ENCODE measurements around the gene GEMIN8. TPM values are rescaled to one million over a fixed set of nuclear protein-coding genes. Genes with fewer than 3 reads are reported as not detected.

GEMIN8 gene
- total RNA-seq, 1 donor from 2014 or later: 22.9 TPM

DNA sequence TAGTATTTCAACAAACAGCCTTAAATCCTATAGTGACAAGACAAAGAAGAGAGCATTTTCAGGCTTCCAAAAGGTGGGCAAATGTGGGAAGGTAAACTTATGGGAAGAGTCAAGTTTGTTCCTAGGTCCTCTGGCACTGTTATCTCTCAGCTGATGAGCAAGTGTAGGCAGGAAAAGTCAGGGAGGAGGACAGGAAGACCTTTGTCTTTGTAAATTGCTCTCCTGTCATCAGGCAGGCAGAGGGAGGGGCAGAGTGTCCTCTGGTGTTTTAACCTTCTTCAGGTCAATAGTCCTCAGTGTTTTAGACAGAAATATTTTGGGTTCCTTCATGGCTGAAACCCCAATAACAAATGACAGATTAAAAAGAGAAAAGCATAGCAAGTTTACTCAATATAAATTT, 13.5 kb upstream of the GEMIN8 start:
- H3K4me3 Mint-ChIP-seq (ENCODE audit: unreplicated experiment): no peak overlapping the region
- H3K4me1 Mint-ChIP-seq (ENCODE audit: unreplicated experiment): no peaks in the 10 kb centered on the region
- peaks cover 3% of the 10 kb centered on the region for H3K9me3 Mint-ChIP-seq (ENCODE audit: unreplicated experiment)
- H3K27me3 Mint-ChIP-seq (ENCODE audit: unreplicated experiment): peaks cover 22% of the 10 kb centered on the region
- TF ChIP-seq, protein P1, sequence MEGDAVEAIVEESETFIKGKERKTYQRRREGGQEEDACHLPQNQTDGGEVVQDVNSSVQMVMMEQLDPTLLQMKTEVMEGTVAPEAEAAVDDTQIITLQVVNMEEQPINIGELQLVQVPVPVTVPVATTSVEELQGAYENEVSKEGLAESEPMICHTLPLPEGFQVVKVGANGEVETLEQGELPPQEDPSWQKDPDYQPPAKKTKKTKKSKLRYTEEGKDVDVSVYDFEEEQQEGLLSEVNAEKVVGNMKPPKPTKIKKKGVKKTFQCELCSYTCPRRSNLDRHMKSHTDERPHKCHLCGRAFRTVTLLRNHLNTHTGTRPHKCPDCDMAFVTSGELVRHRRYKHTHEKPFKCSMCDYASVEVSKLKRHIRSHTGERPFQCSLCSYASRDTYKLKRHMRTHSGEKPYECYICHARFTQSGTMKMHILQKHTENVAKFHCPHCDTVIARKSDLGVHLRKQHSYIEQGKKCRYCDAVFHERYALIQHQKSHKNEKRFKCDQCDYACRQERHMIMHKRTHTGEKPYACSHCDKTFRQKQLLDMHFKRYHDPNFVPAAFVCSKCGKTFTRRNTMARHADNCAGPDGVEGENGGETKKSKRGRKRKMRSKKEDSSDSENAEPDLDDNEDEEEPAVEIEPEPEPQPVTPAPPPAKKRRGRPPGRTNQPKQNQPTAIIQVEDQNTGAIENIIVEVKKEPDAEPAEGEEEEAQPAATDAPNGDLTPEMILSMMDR (IDR thresholded peaks at IDR 0.05): no peak
- DNase-seq (ENCODE audit: extremely low spot score, unreplicated experiment): no peak
- no peak overlapping the region for H3K27ac Mint-ChIP-seq (ENCODE audit: unreplicated experiment)
- H3K36me3 Mint-ChIP-seq (ENCODE audit: unreplicated experiment): no peaks in the 10 kb centered on the region

DNA sequence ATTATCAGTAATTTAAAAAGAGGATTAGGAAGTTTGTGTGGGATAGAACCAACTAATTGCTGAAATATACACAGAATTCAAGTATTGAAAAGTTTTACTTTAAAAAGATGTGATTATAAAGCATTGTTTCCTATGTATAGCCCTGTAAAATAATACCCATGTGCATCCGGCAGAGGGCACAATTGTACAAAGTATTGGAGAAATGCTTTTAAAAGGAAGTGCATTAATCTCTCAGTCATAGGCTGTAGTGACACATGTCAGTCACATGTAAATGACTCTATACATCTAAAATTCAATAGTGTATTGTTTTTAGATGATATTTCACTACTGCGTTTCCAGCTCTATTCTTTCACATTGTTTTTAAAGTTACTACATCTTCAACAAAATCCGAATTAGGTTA, 9.7 kb upstream of the GEMIN8 start:
- Mint-ChIP-seq H3K36me3 (ENCODE audit: unreplicated experiment) (no peaks in the 10 kb centered on the region), H3K27me3 (ENCODE audit: unreplicated experiment) (peaks cover 36% of the 10 kb centered on the region), H3K9me3 (ENCODE audit: unreplicated experiment) (peaks cover 5% of the 10 kb centered on the region), H3K4me3 (ENCODE audit: unreplicated experiment) (no peak overlapping the region), H3K27ac (ENCODE audit: unreplicated experiment) (no peak overlapping the region), H3K4me1 (ENCODE audit: unreplicated experiment) (no peaks in the 10 kb centered on the region)
- no peak for DNase-seq (ENCODE audit: extremely low spot score, unreplicated experiment)
- TF ChIP-seq, protein P1 (IDR thresholded peaks at IDR 0.05): peak; percentile 76

DNA sequence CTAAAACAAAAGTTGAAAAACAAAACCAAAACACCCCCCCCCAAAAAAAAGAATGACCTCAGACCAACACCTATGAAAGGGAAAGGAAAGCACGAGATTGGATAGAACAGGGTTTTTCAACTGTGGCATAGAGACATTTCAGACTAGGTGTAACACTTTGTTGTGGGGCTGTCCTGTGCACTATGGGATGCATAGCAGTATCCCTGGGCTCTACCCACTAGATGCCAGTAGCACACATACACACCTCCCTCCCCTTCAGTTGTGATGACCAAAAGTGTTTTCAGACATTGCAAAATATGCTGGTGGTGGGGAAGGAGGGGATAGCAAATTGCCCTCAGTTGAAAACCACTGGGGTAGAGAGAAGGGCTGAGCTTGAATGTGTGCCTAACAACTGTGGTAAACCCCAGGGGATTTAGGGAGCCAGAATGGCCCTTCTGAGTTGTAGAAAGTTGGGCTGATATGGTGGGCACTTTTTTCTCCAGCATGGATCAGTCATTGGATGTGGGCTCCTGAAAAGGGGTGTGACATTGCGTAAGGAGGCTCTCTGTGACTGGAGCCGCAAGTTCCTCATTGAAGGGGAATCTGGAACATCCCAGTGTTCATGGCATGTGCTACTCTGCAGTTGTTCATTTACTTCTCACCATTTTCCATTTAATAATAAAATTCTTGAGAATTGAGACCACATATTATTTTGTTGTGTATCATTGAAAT, 8.8 kb upstream of the GEMIN8 start:
- H3K9me3 Mint-ChIP-seq (ENCODE audit: unreplicated experiment): peaks cover 5% of the 10 kb centered on the region
- no peak overlapping the region for H3K27ac Mint-ChIP-seq (ENCODE audit: unreplicated experiment)
- no peaks in the 10 kb centered on the region for H3K36me3 Mint-ChIP-seq (ENCODE audit: unreplicated experiment)
- DNase-seq (ENCODE audit: extremely low spot score, unreplicated experiment): no peak
- no peak overlapping the region for H3K4me3 Mint-ChIP-seq (ENCODE audit: unreplicated experiment)
- peaks cover 31% of the 10 kb centered on the region for H3K27me3 Mint-ChIP-seq (ENCODE audit: unreplicated experiment)
- TF ChIP-seq, protein P1 (IDR thresholded peaks at IDR 0.05): no peak
- H3K4me1 Mint-ChIP-seq (ENCODE audit: unreplicated experiment): no peaks in the 10 kb centered on the region

DNA sequence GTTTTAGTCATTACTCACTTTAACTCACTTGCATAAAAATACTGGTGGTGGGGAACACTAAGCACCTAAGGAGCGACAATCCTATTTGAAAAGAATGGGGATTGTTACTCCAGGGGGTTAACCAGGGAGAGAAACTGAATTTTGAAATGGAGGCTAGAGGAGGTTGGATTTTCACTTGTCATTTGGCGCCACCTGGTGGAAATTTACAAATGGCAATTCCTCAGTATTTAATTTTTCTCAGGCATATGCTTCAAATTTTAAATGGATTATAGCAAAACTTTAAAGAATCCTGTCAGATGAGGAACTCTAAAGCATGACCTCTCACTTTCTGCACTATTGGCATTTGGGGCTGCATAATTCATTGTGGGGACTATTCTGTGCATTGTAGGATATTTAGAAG, 2.7 kb upstream of the GEMIN8 start:
- Mint-ChIP-seq H3K36me3 (ENCODE audit: unreplicated experiment) (no peaks in the 10 kb centered on the region), H3K27me3 (ENCODE audit: unreplicated experiment) (peaks cover 17% of the 10 kb centered on the region), H3K4me1 (ENCODE audit: unreplicated experiment) (peaks cover 14% of the 10 kb centered on the region), H3K9me3 (ENCODE audit: unreplicated experiment) (peaks cover 5% of the 10 kb centered on the region), H3K27ac (ENCODE audit: unreplicated experiment) (no peak overlapping the region), H3K4me3 (ENCODE audit: unreplicated experiment) (no peak overlapping the region)
- TF ChIP-seq, protein P1 (IDR thresholded peaks at IDR 0.05): peak; percentile 76
- no peak for DNase-seq (ENCODE audit: extremely low spot score, unreplicated experiment)

DNA sequence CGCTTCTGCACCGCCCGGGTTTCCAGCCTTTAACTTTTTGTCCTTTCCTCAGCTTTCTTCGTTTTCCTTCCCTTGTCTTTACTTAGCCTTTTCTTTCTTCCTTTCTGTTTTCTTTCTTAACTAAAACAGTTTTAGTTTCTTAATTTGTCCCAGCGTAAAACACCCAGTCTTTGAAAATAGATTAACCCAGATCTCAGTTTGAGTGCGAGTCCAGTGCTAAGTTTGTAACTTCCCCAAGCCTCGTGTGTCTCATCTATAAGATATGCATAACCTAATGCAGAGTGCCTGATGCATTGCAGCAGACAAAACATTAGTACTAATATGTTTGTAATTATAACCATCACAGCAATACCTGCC, 460 bp upstream of the GEMIN8 start:
- H3K4me3 Mint-ChIP-seq (ENCODE audit: unreplicated experiment): peak overlapping the region; percentile 84
- no peaks in the 10 kb centered on the region for H3K36me3 Mint-ChIP-seq (ENCODE audit: unreplicated experiment)
- TF ChIP-seq, protein P1 (IDR thresholded peaks at IDR 0.05): no peak
- H3K27me3 Mint-ChIP-seq (ENCODE audit: unreplicated experiment): peaks cover 3% of the 10 kb centered on the region
- H3K27ac Mint-ChIP-seq (ENCODE audit: unreplicated experiment): peak overlapping the region; percentile 92
- no peak for DNase-seq (ENCODE audit: extremely low spot score, unreplicated experiment)
- no peaks in the 10 kb centered on the region for H3K9me3 Mint-ChIP-seq (ENCODE audit: unreplicated experiment)
- peaks cover 14% of the 10 kb centered on the region for H3K4me1 Mint-ChIP-seq (ENCODE audit: unreplicated experiment)

All from osteocyte (in vitro differentiated cells).